Measurements from ENCODE around the gene UGT1A4.

DNA sequence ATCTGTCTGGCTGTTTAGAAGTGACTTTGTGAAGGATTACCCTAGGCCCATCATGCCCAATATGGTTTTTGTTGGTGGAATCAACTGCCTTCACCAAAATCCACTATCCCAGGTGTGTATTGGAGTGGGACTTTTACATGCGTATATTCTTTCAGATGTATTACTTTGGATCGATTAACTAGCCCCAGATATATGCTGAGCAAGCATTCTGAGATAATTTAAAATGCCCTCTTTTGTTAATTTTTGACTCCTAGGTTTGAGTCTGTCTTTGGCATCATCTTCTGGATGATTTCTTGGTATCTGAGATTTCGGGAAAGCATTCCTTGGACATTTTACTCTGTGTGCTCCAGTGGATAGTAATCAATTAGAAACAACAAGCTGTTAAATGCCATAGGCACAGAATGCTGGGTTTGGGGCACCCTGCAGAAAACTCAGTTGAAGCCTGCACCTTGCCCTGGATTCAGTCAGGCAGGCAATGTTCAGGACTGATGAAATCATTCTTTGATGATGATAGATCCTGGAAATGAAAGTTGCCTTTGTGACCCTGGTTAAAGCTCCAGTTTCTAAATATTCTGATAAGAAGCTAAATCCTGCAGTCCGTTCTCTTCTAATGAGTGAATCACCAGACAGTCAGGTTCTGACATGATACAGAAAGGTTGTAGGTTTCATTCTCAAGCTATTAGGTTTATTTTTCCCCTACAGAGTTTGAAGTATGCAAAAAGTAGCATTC, 42.7 kb downstream of the UGT1A4 start:
- TF ChIP-seq HDAC6 (IDR thresholded peaks at IDR 0.05; ENCODE audit: low read depth, low read length) (no peak), TCF7 (IDR thresholded peaks at IDR 0.05; ENCODE audit: borderline replicate concordance) (no peak)
- TF ChIP-seq, protein P1, sequence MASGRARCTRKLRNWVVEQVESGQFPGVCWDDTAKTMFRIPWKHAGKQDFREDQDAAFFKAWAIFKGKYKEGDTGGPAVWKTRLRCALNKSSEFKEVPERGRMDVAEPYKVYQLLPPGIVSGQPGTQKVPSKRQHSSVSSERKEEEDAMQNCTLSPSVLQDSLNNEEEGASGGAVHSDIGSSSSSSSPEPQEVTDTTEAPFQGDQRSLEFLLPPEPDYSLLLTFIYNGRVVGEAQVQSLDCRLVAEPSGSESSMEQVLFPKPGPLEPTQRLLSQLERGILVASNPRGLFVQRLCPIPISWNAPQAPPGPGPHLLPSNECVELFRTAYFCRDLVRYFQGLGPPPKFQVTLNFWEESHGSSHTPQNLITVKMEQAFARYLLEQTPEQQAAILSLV (tag; IDR thresholded peaks at IDR 0.05): no peak

All from K562 (cell line).